HFFc6 (cell line): ENCODE measurements around the gene ERBB4. TPM values are rescaled to one million over a fixed set of nuclear protein-coding genes. Genes with fewer than 3 reads are reported as not detected.

Experiments used
- DNase-seq: peaks from one replicate; pipeline ENCODE4 v3.0.0-alpha.2; 2018
- H3K27ac Mint-ChIP-seq: 2 replicates; pipeline ENCODE4 v1.8.0; 2020; ENCODE audit warnings: mild to moderate bottlenecking, mixed read lengths
- H3K27me3 Mint-ChIP-seq: 2 replicates; pipeline ENCODE4 v1.8.0; 2021; ENCODE audit warnings: mild to moderate bottlenecking, moderate library complexity, mixed read lengths; ENCODE audit not compliant: insufficient read depth
- H3K36me3 Mint-ChIP-seq: 2 replicates; pipeline ENCODE4 v1.8.0; 2021; ENCODE audit warnings: low read depth, mixed read lengths
- H3K4me1 Mint-ChIP-seq: 2 replicates; pipeline ENCODE4 v1.8.0; 2020; ENCODE audit warnings: low read depth, mixed read lengths
- H3K4me3 Mint-ChIP-seq: 2 replicates; pipeline ENCODE4 v1.8.0; 2020; ENCODE audit warnings: mild to moderate bottlenecking, moderate library complexity, mixed read lengths
- H3K9me3 Mint-ChIP-seq: 2 replicates; pipeline ENCODE4 v1.8.0; 2020; ENCODE audit warnings: mild to moderate bottlenecking, mixed read lengths
- total RNA-seq, 6 experiments: library from RNA; stranded (reverse); fragmentation: NEBNext Ultra II Directional; extraction: Animal tissue kit (Norgen Biotek cat#: 25700); gene quantifications; 2 replicates in 1 of 6; 3 replicates in 5 of 6; pipeline ENCODE4 v1.2.3, GENCODE V29; 2021
- TF ChIP-seq, protein P1 (sequence below): fragments of 200-600 bp; sonication (generic); IDR thresholded peaks from 2 replicates; pipeline ENCODE4 v1.5.0; 2021; ENCODE audit warnings: antibody characterized with exemption, mild to moderate bottlenecking

ERBB4 gene
- total RNA-seq, 6 experiments from 2014 or later, result not detected

DNA sequence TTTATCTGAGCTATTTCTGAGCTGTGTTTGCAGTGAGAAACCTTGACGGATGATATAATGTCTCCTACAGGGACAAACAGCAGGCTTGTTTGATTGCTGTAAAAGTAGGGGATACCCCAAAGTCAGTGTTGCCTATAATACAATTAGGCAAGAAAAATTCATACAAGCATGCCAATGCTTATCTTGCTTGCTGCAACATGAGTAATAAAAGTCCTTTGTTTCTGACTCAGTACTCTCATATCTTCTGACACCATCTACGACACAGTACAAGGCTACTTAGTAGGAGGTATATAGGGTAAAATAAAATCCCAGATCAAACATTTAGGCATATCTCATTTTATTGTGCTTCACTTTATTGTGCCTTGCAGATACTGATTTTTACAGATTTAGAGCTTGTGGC, 33.0 kb downstream of the ERBB4 start:
- TF ChIP-seq, protein P1, sequence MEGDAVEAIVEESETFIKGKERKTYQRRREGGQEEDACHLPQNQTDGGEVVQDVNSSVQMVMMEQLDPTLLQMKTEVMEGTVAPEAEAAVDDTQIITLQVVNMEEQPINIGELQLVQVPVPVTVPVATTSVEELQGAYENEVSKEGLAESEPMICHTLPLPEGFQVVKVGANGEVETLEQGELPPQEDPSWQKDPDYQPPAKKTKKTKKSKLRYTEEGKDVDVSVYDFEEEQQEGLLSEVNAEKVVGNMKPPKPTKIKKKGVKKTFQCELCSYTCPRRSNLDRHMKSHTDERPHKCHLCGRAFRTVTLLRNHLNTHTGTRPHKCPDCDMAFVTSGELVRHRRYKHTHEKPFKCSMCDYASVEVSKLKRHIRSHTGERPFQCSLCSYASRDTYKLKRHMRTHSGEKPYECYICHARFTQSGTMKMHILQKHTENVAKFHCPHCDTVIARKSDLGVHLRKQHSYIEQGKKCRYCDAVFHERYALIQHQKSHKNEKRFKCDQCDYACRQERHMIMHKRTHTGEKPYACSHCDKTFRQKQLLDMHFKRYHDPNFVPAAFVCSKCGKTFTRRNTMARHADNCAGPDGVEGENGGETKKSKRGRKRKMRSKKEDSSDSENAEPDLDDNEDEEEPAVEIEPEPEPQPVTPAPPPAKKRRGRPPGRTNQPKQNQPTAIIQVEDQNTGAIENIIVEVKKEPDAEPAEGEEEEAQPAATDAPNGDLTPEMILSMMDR, result no peak
- no peak for DNase-seq
- no peaks in the 10 kb centered on the region for H3K9me3 Mint-ChIP-seq
- no peaks in the 10 kb centered on the region for H3K4me1 Mint-ChIP-seq
- H3K36me3 Mint-ChIP-seq, result no peaks in the 10 kb centered on the region
- peaks cover 7% of the 10 kb centered on the region; the same call in 1 of the 2 replicates for H3K27me3 Mint-ChIP-seq
- no peak overlapping the region for H3K4me3 Mint-ChIP-seq
- H3K27ac Mint-ChIP-seq, result no peak overlapping the region

DNA sequence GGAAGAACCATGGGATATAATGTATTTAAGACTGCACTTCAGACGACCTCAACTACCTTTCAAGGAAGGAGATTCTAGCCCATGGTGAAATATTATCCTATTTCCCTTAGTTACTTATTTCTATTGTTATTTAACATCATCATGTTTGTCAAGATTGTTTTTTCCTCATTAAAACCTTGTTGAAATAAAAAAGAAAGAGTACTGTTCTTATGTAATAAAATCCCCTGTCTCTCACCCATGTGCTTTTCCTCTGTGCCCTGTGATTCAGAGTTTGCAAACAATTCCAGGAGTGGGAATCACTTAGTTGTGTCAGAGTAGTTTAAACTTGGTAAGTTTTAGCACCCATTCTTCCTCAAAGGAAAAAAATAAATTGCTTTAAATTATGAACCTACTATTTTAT, 43.6 kb downstream of the ERBB4 start:
- H3K27ac Mint-ChIP-seq, result no peak overlapping the region
- DNase-seq, result no peak
- H3K4me1 Mint-ChIP-seq, result no peaks in the 10 kb centered on the region
- H3K27me3 Mint-ChIP-seq, result no peaks in the 10 kb centered on the region
- H3K9me3 Mint-ChIP-seq, result no peaks in the 10 kb centered on the region
- no peak overlapping the region for H3K4me3 Mint-ChIP-seq
- TF ChIP-seq, protein P1, result no peak
- H3K36me3 Mint-ChIP-seq, result no peaks in the 10 kb centered on the region

DNA sequence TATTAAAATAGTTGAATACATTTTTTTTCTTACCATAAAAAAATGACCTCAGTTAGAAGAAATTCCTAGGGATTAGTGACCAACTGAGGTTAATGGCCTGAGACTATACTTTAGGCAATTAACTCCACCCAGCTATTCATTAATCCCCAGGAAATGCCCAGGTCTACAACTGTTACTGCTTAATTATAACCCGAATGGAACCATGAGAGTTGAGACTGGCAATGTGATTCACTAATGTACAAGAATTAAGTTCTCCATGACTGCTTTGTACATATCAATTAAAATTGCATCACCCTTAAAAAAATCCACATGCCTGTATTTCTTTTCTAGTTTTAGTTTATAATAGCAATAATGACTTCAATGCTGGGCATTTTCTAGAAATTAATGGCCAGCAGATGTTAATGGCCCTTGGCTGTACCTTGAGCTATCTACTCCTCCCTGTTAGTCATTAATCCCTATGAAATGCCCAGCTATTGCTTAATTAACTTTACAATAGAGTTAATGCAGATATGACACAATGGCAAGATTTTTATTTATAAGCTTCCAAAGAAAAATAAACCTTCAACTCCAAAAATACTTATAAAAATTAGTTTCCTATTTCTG, 44.1 kb downstream of the ERBB4 start:
- Mint-ChIP-seq H3K27ac (no peak overlapping the region), H3K9me3 (no peaks in the 10 kb centered on the region), H3K4me1 (no peaks in the 10 kb centered on the region), H3K36me3 (no peaks in the 10 kb centered on the region), H3K4me3 (no peak overlapping the region), H3K27me3 (no peaks in the 10 kb centered on the region)
- DNase-seq, result no peak
- TF ChIP-seq, protein P1, result no peak

DNA sequence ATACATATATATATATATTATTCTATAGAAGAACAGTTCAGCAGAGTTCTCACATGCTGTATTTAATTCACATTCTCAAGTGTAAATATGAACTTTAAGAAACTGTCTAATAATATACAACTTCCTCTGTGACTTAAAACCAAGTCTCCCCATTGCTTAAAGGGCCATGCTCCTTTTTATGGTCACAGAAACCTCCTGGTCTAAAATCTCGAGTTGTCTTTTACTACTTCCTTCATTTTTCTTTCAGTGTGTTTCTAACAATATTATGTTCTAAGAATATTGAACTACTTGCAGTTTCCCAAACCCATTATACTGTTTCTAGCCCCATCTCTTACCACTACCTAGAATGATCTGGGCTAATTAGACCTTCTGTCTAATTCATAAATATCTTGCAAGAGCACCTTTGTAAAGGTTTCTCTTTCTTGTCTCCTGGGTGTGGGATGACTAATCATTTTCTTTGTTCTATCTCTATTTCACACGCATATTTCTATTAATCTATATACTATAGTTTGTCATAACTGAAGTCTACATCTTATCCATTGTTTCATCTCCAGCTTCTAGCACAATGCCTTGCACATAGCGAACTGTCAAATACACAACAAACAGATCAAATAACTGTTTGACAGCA, 48.8 kb downstream of the ERBB4 start:
- Mint-ChIP-seq H3K4me1 (no peaks in the 10 kb centered on the region), H3K9me3 (no peaks in the 10 kb centered on the region), H3K4me3 (no peak overlapping the region), H3K36me3 (no peaks in the 10 kb centered on the region), H3K27ac (no peak overlapping the region), H3K27me3 (no peaks in the 10 kb centered on the region; the same call in 1 of the 2 replicates)
- no peak for DNase-seq
- TF ChIP-seq, protein P1, result no peak

DNA sequence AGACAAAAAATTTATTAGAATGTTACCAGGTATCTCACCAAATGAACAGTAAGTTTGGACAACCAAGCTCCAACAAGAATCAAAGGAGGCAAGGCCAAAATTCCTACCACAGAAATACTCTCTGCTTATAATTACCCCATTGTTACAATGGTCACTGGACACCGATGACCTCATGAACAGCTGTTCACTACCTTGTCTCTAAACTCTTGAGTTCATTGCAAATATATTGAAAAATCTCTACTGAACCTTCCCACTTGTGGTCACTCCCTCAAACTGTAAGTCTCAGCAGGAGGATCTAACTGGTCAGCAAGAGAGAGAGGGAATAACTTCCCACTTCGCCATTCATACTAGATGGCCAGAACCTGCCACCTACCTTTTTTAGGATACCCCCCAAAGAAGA, 50.0 kb downstream of the ERBB4 start:
- Mint-ChIP-seq H3K36me3 (no peaks in the 10 kb centered on the region), H3K27ac (no peak overlapping the region), H3K4me3 (no peak overlapping the region), H3K9me3 (no peaks in the 10 kb centered on the region), H3K4me1 (no peaks in the 10 kb centered on the region), H3K27me3 (no peaks in the 10 kb centered on the region; the same call in 1 of the 2 replicates)
- TF ChIP-seq, protein P1, result no peak
- no peak for DNase-seq
